BJ (cell line): Measurements from ENCODE around the gene PTPRK. TPM values are rescaled to one million over a fixed set of nuclear protein-coding genes. Genes with fewer than 3 reads are reported as not detected.

Source experiments
- CTCF ChIA-PET: fragments of 350-600 bp; formaldehyde crosslinking; extraction: SDS; loops from one replicate; lab custom pipeline; 2021; ENCODE audit warnings: antibody characterized with exemption, inconsistent platforms; lab: Yijun Ruan, JAX
- POLR2A ChIA-PET: fragments of 300-600 bp; sonication (Branson Sonifier 250); formaldehyde crosslinking; extraction: SDS; loops from one replicate; lab custom pipeline; 2021; ENCODE audit warnings: antibody characterized with exemption; lab: Charles Lee
- DNase-seq: peaks from one replicate; pipeline ENCODE4 v3.0.0-alpha.2; 2011; ENCODE audit warnings: low read depth
- H3K27me3 ChIP-seq: 2 replicates; pipeline ENCODE4 v1.6.0; 2011; ENCODE audit warnings: low read length; ENCODE audit not compliant: control insufficient read depth, insufficient read depth
- H3K36me3 ChIP-seq: 2 replicates; pipeline ENCODE4 v1.5.1; 2011; ENCODE audit warnings: low read length; ENCODE audit not compliant: control insufficient read depth, insufficient read depth
- H3K4me3 ChIP-seq: 2 replicates; pipeline ENCODE4 v1.5.1; 2011; ENCODE audit warnings: low read depth, mild to moderate bottlenecking, control low read depth, low read length
- CTCF ChIP-seq: IDR thresholded peaks from 2 replicates; pipeline ENCODE4 v1.5.1; 2011; ENCODE audit warnings: low read depth, mild to moderate bottlenecking, control low read depth, inconsistent platforms, low read length, moderate library complexity; ENCODE audit not compliant: insufficient read depth
- polyA plus RNA-seq: library from polyadenylated mRNA; depleted of rRNA; stranded (reverse); fragments of >200 nt; gene quantifications from 2 replicates; pipeline ENCODE4 v1.2.3, GENCODE V29; 2011

Gene PTPRK
- polyA plus RNA-seq, 1 experiment = 18.5 TPM

GRCh38 chr6:128144320-128144719 lies 376.1 kb downstream of the PTPRK start:
- DNase-seq = no peak
- ChIA-PET POLR2A (no interaction called here), CTCF (interaction anchor here (0.6 kb wide), 1 partner anchor 9 kb away, joined by 3 read pairs; no protein-coding TSS in a partner anchor)

GRCh38 chr6:128141932-128142331 lies 378.5 kb downstream of the PTPRK start:
- H3K36me3 ChIP-seq = no peaks in the 10 kb centered on the region; the same call in 1 of the 2 replicates
- no peak overlapping the region for H3K4me3 ChIP-seq
- no peak for DNase-seq
- CTCF ChIA-PET = no interaction called here
- TF ChIP-seq CTCF = no peak
- POLR2A ChIA-PET = no interaction called here
- no peaks in the 10 kb centered on the region for H3K27me3 ChIP-seq

More at GRCh38 chr6:128144320-128144719, 376.1 kb downstream of the PTPRK start:
- TF ChIP-seq CTCF = no peak
- no peak overlapping the region for H3K4me3 ChIP-seq
- H3K36me3 ChIP-seq = no peaks in the 10 kb centered on the region; the same call in 1 of the 2 replicates
- H3K27me3 ChIP-seq = no peaks in the 10 kb centered on the region

GRCh38 chr6:128139519-128139918 lies 380.9 kb downstream of the PTPRK start:
- DNase-seq = no peak
- Histone ChIP-seq H3K36me3 (no peaks in the 10 kb centered on the region; the same call in 1 of the 2 replicates), H3K27me3 (no peaks in the 10 kb centered on the region), H3K4me3 (no peak overlapping the region)
- no peak for TF ChIP-seq CTCF
- POLR2A ChIA-PET = no interaction called here
- CTCF ChIA-PET = no interaction called here

- ChIA-PET POLR2A (no interaction called here), CTCF (interaction anchor here (0.6 kb wide), 1 partner anchor 325 kb away, joined by 3 read pairs; no protein-coding TSS in a partner anchor)
- H3K36me3 ChIP-seq = no peaks in the 10 kb centered on the region; the same call in 1 of the 2 replicates
- no peak for DNase-seq
- no peak for TF ChIP-seq CTCF
- H3K27me3 ChIP-seq = no peaks in the 10 kb centered on the region
- no peak overlapping the region for H3K4me3 ChIP-seq
Observed at GRCh38 chr6:128138694-128139093, 381.7 kb downstream of the PTPRK start.

GRCh38 chr6:128135325-128135724 lies 385.1 kb downstream of the PTPRK start:
- CTCF ChIA-PET = interaction anchor here (0.7 to 0.8 kb wide), 2 partner anchors 9 to 11 kb away, joined by 3 read pairs; no protein-coding TSS in a partner anchor
- POLR2A ChIA-PET = no interaction called here
- no peak for TF ChIP-seq CTCF
- no peaks in the 10 kb centered on the region for H3K27me3 ChIP-seq
- H3K4me3 ChIP-seq = no peak overlapping the region
- no peak for DNase-seq
- H3K36me3 ChIP-seq = no peaks in the 10 kb centered on the region
